ENCODE measurements around the gene HOXD3. TPM values are rescaled to one million over a fixed set of nuclear protein-coding genes. Genes with fewer than 3 reads are reported as not detected.

Gene HOXD3
- total and polyA plus RNA-seq, 8 donors = 0.15 to 1.0 (median 0.40) TPM; not detected in 1

DNA sequence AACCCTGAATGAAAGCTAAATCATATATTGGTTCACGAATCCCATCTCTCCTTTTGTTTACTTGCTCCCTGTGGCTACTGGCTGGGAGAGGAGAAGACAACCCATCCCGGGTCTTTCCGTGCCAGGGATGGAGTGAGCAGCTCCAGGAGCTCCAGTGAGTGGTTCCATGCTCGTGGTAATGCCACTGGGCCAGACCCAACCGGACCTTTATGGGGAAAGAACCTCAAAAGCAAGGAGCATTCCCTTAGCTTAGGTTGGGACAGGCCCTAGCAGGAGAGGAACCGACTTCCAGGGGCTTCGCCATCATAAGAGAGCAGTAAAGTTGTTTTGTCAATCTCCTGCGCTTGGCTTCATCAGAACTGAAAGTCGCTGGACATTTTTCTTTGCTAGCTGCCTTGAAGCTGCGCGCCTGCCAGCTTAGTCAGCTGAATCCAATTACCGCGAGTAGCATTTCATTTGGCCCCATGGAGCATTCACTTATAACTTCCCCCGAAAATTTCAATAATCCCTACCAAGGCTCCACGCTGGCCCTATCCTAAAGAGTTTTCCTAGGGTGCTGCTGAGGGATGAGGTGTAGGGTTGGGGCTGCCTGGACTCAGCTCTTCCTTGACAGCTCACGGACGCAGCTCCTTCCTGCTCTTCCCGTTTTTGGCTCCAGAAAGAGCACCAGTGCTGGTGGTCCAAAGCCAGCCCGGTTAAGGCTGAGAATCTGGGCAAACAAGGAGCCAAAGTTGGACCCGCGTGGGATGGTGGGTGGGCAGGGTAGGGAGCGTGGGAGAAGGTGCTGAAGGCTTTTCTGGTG, 4.9 kb downstream of the HOXD3 start:
- Histone ChIP-seq H3K36me3 (no peaks in the 10 kb centered on the region), H3K27ac (no peak overlapping the region), H3K4me3 (no peak overlapping the region), H3K9me3 (no peaks in the 10 kb centered on the region), H3K4me1 (peaks cover 0 to 14% of the 10 kb centered on the region in 2 donors), H3K27me3 (peaks cover 100% of the 10 kb centered on the region in 2 donors)
- intact Hi-C loops (cut with DNase I) = no loop called here
- TF ChIP-seq CTCF (IDR thresholded peaks at IDR 0.05) = no peak
- ATAC-seq = no peak
- no peak for DNase-seq

DNA sequence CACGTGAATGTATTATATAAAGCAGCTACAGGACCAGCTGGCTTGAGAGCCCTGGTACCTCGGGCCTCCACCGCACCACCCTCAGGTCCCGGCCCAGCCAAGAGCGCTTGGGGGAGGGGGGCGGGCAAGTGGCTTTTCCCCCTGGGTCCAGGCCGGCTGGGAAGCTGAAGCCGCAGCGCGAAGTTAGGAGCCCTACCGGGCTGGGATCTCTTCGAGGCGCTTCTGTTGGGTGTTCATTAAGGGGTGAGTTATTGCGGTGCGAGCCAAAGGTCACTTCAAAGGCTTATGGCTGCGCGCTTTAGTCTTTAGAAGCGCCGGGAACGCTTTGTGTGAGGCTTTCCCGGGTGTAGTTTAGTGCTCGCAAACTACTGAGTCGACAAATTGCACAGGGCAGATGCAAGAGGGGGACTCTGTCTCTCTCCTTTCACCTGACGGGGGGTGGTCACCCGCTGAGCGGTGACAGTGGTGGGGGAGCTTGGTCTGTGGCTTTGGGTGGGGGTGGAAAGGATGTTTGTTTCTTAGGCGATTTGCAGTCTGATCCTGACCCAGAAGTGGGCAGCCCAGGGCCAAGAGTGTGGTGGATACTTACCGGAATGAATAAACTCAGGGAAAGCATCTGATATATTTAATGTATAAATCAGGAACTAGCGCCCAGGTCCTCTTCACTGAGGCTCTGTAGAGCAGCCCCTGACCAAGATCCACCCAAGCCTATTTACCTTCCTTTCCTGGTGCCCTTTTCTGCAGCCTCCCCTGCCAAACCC, 6.0 kb downstream of the HOXD3 start:
- intact Hi-C loops (cut with DNase I) = no loop called here
- no peak for DNase-seq

GRCh38 chr2:176163672-176164056, 6.6 kb downstream of the HOXD3 start:
- Histone ChIP-seq H3K4me3 (no peak overlapping the region), H3K36me3 (no peaks in the 10 kb centered on the region), H3K27ac (no peak overlapping the region), H3K9me3 (no peaks in the 10 kb centered on the region), H3K27me3 (peaks cover 93 to 100% of the 10 kb centered on the region in 2 donors), H3K4me1 (peaks cover 0 to 14% of the 10 kb centered on the region in 2 donors)
- DNase-seq = no peak
- no peak for TF ChIP-seq CTCF (IDR thresholded peaks at IDR 0.05)
- no peak for ATAC-seq
- intact Hi-C loops (cut with DNase I) = no loop called here

More for the DNA sequence above, 6.0 kb downstream of the HOXD3 start:
- H3K4me3 ChIP-seq = no peak overlapping the region
- no peaks in the 10 kb centered on the region for H3K9me3 ChIP-seq
- ATAC-seq = no peak
- H3K27ac ChIP-seq = no peak overlapping the region
- peaks cover 0 to 14% of the 10 kb centered on the region in 2 donors for H3K4me1 ChIP-seq
- peaks cover 99 to 100% of the 10 kb centered on the region in 2 donors for H3K27me3 ChIP-seq
- no peaks in the 10 kb centered on the region for H3K36me3 ChIP-seq
- no peak for TF ChIP-seq CTCF (IDR thresholded peaks at IDR 0.05)

- TF ChIP-seq CTCF (IDR thresholded peaks at IDR 0.05) = no peak
- Histone ChIP-seq H3K4me3 (no peak overlapping the region), H3K36me3 (no peaks in the 10 kb centered on the region), H3K27ac (no peak overlapping the region), H3K27me3 (peaks cover 88 to 100% of the 10 kb centered on the region in 2 donors), H3K9me3 (no peaks in the 10 kb centered on the region), H3K4me1 (peaks cover 0 to 14% of the 10 kb centered on the region in 2 donors)
- intact Hi-C loops (cut with DNase I) = no loop called here
- no peak for DNase-seq
- no peak for ATAC-seq
These were observed 7.1 kb downstream of the HOXD3 start for GRCh38 chr2:176164201-176164600.

All from left lung (tissue), 10 donors.